HG02852 (cell line): ENCODE data around the gene DEGS2.

ENCODE experiments used
- ATAC-seq: cut with Tn5 transposase; IDR thresholded peaks from one replicate; pipeline ENCODE4 v1.9.1; 2021; ENCODE audit warnings: mild to moderate bottlenecking, moderate library complexity; ENCODE audit not compliant: unreplicated experiment

Gene DEGS2

DNA sequence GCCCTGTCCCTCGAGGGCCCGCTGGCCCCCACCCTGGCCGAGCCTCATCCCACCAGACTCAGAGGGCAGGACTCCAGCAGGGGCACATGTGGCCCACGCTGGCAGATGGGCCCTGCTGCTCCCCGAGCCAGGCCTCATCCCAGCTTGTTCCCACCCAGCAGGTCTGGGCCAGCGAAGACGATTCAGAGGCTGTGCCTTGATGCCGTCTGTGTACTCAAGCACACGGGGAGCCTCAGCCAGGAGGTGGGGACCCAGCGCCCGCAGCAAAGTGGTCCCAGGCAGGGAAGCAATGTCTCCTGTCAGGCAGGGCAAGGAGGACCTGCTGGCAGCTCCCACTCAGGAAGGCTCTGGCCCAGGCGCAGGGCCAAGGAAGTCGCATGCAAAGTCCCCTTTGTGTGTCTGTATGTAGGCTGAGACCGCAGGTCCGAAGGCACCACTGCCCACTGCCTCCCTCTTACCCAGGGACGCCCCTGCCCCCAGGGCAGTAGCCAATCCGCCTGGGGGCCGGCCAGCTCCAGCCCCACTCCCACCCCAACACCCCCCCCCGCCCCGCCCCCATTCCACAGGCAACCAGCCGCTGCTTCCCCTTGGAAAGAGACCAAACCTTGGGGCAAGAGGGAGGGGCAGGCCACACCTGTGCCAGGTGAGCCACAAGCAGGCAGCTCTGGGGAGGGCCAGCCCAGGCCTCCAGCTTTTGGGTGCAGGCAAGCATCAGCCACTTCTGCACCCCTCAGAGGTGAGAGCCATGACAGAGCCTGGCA, 9.4 kb downstream of the DEGS2 start:
- no peak for ATAC-seq

- no peak for ATAC-seq
These were observed 10.4 kb downstream of the DEGS2 start for GRCh38 chr14:100148837-100149731.

DNA sequence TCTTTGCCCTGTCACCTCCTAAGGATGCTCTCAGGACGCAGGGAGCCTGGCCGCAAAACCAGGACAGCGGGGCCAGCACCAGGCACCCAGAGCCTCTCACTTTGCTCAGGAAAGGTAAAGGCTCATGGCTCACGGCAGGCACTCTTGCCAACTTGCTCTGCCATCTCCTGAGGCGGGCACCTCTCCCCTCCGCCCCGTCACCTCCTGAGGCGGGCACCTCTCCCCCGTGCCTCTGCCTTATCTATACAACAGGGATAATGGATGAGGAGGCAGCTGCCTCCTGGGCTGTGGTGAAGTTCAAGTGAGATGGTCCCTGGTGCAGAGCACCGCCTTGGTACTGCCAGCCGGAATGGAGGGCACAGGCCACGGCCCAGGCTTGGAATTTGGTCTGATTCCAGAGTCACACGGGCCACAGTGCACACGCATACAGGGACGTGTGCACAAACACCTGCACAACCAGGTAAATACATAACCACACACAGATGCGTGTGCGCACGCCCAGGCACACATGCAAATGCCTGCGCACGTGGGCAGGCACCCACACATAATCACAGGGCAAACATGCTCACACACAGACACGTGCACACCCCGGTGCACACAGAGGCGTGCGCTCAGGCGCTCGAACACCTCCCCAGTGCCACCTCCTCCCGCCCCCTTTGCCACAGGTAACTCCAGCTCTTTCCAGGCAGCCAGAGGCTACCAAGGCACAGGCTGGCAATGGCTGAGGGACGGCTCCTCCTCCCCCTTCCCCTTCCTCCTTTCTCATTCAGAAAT, 11.6 kb downstream of the DEGS2 start:
- ATAC-seq: no peak

GRCh38 chr14:100147181-100147631, 12.2 kb downstream of the DEGS2 start:
- ATAC-seq: no peak

GRCh38 chr14:100146531-100147091, 12.8 kb downstream of the DEGS2 start:
- ATAC-seq: no peak

DNA sequence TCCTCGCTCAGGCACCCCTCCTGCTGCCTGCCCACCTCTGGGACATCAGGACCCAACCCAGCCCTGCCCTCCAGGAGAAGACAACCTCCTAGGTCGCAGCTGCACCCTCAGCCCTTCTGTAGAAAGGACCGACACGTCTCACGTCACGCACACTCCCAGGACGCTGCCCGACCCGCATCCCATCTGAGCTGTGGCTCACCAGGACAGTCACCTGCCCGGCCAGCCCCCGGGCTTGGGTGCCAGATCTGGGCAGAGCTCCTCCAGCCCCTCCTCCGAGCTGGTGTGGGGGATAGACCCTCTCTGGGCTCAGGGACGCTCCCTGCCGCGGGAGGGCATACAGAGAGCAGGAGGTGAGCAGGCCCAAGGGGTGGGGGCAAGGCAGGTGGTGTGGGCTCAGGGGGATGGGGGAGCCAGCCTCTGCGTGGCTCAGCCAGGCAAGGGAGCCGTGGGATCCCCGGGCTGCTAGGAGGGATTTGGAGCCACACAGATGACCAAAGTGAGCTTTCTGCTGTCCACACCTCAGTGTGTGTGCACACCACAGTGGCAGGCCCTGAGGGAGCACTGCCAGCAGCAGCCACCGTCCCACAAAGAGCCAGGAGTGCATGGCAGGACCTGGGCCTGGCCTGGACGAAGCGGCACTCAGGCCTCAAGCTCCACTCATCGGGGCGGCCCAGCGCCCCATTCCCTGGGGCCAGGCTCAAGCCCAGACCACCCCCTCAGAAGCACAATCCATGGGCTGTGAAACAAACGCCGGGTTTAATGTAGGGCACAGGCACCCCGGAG, 13.6 kb downstream of the DEGS2 start:
- ATAC-seq: no peak

DNA sequence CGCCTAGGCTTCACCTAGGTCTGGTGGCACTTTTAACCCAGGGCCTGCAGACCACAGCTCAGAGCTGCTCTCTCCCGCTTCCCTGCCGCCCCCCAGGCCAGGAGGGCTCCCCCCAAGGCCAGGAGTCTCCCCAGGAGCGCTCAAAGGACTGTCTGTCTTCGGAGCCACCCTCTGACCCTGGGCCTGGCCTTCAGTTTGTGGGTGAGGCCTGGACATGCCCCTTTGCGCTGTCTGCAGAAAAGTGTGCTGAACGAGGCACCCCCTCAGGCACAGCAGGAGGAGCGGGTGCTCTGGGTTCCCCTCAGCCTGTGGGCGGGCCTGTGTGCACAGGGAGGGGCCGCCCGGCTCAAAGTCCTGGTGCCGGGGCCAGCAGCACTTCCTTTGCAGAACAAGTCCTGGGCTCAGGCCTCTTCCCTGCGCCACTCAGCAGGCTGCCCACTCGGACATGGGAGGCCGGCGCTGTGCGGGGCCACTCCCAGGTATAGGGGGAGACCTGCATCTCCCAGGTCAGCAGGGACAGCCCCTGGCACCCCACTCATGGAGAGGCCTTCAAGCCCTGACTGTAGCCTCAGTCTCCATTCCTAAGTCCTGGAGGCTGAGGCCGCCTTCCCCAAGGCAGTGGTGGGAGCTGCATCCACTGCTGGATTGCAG, 14.3 kb downstream of the DEGS2 start:
- no peak for ATAC-seq

- no peak for ATAC-seq
These were observed 14.8 kb downstream of the DEGS2 start for GRCh38 chr14:100144645-100144995.

DNA sequence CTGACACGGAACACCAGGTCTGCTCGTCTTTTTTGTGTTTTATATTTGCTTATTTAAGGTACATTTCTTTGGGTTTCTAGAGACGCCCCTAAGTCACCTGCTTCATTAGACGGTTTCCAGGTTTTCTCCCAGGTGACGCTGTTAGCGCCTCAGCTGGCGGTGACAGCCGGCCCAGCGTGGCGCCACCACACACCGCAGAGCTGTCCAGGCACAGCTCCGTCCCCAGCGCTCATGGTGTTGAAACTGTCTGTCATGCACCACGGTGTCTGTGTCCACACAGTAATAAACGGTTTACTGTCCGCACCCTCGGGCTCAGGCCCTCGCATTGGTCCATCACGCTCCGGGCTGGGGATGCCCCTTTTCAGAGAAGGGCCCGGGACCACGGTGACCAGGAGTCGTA, 15.5 kb downstream of the DEGS2 start:
- ATAC-seq: no peak

DNA sequence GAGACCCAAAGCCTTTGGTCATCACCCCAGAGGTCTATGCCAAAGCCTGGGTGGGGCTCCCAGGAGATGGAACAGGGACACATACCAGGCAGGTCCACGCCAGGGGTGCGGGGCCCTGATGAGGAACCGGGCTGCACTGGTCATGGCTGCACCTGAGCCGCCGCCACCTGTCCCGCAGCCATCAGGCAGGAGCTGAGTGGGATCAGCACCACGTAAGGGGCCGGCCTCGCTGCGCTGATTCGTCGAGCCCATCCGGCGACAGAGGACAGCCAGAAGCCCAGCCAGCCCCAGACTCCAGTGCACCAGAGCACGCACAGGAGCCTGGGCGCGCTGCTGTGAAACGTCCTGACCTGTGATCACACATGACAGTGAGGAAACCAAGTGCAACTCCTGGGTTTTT, 15.9 kb downstream of the DEGS2 start:
- no peak for ATAC-seq

- ATAC-seq: no peak
These were observed 17.1 kb downstream of the DEGS2 start for GRCh38 chr14:100142073-100143040.

DNA sequence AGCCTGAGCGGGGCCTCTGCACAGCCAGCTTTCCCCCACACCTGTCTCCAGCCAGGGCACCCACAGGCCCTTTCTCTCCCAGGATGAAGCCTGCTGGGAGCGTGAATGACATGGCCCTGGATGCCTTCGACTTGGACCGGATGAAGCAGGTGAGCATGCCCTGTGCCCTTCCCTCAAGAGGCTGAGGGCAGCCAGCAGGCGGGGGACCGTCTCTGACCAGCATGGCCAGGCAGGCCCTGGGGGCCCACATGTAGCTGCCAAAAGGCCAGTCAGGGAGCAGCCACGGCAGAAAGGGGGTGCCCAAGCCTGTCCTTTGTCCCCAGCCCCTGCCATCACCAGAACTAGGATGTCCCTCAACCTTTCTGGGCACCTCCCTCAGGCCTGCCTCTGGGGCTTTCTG, 18.3 kb downstream of the DEGS2 start:
- no peak for ATAC-seq

DNA sequence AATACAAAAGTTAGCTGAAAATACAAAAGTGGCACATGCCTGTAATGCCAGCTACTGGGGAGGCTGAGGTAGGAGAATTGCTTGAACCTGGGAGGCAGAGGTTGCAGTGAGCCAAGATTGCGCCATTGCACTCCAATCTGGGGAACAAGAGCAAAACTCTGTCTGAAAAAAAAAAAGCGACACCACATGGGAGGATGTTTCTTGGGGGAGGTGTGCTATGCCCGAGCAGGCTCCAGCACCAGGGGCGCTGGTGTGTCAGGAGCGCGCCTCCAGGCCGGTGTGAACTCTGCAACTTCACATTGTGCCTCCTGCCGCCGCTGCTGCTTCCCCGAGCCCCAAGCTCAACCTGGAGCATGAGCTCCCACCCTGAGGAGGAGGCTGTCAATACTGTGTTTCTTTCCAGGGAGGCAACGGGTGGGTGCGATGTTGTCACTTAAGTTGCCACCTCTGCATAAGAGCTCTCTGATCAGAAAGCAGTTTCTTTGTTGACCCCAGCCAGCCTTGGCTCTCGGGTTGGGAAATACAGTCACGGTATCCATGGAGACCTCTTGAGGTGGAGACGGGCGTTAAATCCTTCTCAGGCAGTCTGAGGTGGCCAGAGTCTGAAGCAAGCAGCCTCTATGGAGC, 18.9 kb downstream of the DEGS2 start:
- ATAC-seq: no peak

DNA sequence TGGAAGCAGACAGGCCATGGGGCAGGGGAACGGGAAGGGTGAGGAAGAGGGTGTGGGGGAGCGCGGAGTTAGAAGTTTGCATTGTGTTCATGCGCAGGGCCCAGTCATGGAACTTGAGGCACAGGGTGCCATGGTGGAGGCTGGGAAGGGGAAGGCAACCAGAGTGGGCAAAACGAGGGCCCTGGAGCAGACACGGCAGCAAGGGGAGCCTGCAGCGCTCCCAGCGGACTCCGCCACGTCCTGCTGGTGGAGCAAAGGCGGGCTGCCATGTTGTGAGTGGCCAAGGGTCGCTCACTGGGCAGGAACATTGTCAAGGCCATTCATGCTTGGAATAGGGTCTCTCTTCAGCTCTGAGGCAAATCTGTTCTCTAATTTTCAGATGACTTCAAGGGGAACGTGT, 20.5 kb downstream of the DEGS2 start:
- no peak for ATAC-seq

GRCh38 chr14:100138082-100138787, 21.2 kb downstream of the DEGS2 start:
- peak; percentile 43 for ATAC-seq

DNA sequence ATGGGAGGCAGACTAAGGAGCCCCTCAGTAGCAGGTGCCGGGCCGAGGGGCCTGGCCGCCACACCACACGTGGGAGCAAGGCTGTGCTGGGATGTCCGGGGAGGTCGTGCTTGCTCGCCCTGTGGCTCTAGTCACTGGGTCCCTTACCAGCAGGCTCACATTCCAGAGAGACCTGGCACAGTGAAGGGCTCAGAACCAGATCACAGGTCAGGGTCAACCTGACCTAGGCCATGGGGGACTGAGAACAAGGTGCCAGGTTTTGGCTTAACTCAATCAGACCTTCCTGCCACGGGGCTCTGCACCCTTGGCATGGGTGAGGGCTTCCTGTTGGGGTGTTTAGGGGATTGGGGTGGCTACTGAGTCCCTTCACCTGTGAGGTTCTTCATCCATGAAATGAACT, 22.3 kb downstream of the DEGS2 start:
- no peak for ATAC-seq

DNA sequence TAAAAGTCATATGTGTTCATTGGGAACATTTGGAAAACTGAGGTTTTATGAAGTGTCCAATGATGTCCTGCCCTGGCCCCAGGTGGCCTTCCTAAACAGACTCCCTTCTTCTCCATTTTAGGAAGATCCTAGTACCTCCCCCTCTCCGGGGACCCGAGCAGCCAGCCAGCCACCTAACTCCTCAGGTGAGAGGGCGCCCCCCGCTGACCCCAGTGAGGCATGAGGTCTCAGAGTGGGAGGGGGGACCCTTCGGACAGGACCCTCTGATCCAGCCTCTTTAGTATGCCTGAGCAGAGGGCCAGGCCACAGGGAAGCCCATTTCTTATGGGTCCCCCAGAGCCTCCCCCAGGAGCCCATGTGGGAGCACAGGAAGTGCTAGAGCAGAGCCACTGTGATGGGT, 23.7 kb downstream of the DEGS2 start:
- no peak for ATAC-seq

- no peak for ATAC-seq
These were observed 24.4 kb downstream of the DEGS2 start for GRCh38 chr14:100135073-100135472.
